Large intestine (tissue), 3 donors: Measurements from ENCODE around the gene ANTXR2. TPM values are rescaled to one million over a fixed set of nuclear protein-coding genes. Genes with fewer than 3 reads are reported as not detected.
A peak's percentile ranks its signal among the peaks of the same experiment; 100 is the strongest.

Experiments used
- DNase-seq, 2 donors: peaks; one replicate each; pipeline versions ENCODE4 v3.0.0 to v3.0.0-alpha.2; 2013
- H3K27ac ChIP-seq: one replicate; pipeline ENCODE4 v1.5.1; 2013; ENCODE audit warnings: low read length
- H3K27me3 ChIP-seq: 2 replicates; pipeline ENCODE4 v1.6.1; 2013; ENCODE audit warnings: low read length; ENCODE audit not compliant: control insufficient read depth, insufficient read depth
- H3K36me3 ChIP-seq: 2 replicates; pipeline ENCODE4 v1.6.1; 2013; ENCODE audit warnings: low read length; ENCODE audit not compliant: control insufficient read depth, insufficient read depth
- H3K4me1 ChIP-seq: one replicate; pipeline ENCODE4 v1.6.1; 2013; ENCODE audit warnings: low read length; ENCODE audit not compliant: control insufficient read depth, insufficient read depth
- H3K4me3 ChIP-seq: one replicate; pipeline ENCODE4 v1.5.1; 2013; ENCODE audit warnings: low read length
- H3K9me3 ChIP-seq: one replicate; pipeline ENCODE4 v1.6.1; 2013; ENCODE audit warnings: mild to moderate bottlenecking, low read depth, low read length, moderate library complexity; ENCODE audit not compliant: control insufficient read depth
- WGBS: methylation state at CpG from one replicate; pipeline ENCODE4 v1.1.5; 2013; ENCODE audit warnings: low lambda C conversion rate; ENCODE audit not compliant: insufficient coverage; 5-methylcytosine and 5-hydroxymethylcytosine counted together
- polyA plus RNA-seq: library from polyadenylated mRNA; unstranded; fragments of 120-200 nt; gene quantifications from one replicate; pipeline ENCODE4 v1.2.1, GENCODE V29; 2013

ANTXR2 gene
- polyA plus RNA-seq, 1 donor = 36.3 TPM

DNA sequence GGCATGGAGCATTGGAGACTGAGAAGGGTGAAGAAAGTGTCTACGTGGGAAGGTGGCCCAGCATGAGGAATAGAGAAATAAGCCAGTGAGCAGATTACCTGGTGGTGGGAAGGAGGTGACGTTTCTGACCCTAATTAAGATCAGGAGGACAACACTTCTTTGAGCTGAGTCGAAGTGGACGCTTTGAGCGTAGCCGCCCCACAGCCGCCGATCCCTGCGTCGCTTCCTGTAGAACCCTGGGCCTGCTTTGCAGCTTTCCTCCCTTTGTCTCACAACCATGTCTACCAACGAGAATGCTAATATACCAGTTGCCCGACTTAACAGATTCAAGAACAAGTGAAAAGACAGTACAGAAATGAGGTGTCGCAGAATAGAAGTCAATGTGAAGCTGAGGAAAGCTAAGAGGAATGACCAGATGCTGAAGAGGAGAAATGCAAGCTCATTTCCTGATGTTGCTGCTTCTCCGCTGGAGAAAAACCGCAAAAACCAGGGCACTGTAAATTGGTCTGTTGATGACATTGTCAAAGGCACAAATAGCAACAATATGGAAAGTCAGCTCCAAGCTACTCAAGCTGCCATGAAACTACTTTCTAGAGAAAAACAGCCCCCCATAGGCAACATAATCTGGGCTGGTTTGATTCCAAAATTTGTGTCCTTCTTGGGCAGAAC is 6.4 kb upstream of the ANTXR2 start:
- Histone ChIP-seq H3K4me3 (no peak overlapping the region), H3K27ac (no peak overlapping the region), H3K36me3 (no peaks in the 10 kb centered on the region), H3K4me1 (no peaks in the 10 kb centered on the region), H3K9me3 (no peaks in the 10 kb centered on the region), H3K27me3 (peaks cover 4% of the 10 kb centered on the region)
- no peak for DNase-seq
- 90% methylated on average over 4 of the region's 15 CpGs for WGBS

DNA sequence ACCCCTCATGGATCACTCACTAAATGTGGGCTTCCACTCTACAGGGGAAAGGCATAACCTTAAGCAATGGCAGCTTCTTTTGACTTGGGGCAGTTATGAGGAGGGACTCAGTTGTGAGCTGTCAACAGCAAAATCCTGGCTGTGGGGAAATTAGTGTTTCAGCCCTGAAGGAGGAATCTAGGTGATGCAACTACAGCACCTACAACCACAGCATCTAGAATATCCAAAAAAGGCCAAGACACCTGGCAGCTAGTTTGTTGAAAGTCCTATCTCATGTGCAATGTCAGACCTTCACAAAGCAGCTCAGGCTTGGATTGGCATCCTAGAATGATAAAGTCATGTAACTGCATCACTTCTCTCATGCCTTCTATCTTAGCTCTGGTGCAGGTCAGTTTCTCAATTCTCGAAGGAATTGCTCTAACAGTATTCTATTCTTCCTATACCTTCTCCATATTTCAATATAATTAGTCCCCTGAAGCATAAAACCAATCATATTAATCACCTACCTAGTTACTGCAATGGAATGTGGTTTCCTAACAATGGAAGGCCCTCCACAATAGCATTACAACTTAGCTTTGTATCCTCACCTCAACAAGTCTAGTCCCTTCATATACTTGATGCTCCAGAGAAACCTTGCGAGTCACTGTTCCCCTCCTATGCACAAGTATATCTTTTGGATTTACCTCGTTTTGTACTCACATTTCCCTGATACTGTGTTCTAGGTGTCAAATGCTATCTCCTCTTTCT is 5.5 kb upstream of the ANTXR2 start:
- peaks cover 4% of the 10 kb centered on the region for H3K27me3 ChIP-seq
- H3K27ac ChIP-seq = no peak overlapping the region
- no peak overlapping the region for H3K4me3 ChIP-seq
- DNase-seq = no peak
- H3K36me3 ChIP-seq = no peaks in the 10 kb centered on the region
- H3K9me3 ChIP-seq = no peaks in the 10 kb centered on the region
- WGBS = 83% methylated on average over 2 of the region's 3 CpGs
- no peaks in the 10 kb centered on the region for H3K4me1 ChIP-seq

DNA sequence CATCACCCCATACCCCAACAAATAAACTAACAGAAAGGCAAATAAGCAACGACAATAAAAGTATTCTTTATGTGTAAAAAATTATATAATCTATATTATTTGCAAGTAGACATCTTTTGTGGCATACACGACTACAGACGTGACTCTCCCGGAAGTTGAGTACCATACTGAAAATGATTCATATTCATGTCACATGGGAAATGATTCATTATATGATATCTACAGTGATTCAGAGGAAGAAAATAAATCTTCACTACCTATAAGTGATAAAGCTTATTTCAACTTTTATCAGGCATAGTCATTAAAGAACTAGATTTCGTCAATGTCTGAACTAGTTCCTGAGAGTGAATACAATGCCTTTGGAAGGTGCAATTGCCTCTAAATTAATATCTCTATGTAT is 4.6 kb upstream of the ANTXR2 start:
- no CpG with 5 or more reads among the region's 5 CpGs for WGBS
- DNase-seq = no peak
- Histone ChIP-seq H3K4me3 (no peak overlapping the region), H3K36me3 (no peaks in the 10 kb centered on the region), H3K27me3 (peaks cover 4% of the 10 kb centered on the region), H3K9me3 (no peaks in the 10 kb centered on the region), H3K4me1 (no peaks in the 10 kb centered on the region), H3K27ac (no peak overlapping the region)

DNA sequence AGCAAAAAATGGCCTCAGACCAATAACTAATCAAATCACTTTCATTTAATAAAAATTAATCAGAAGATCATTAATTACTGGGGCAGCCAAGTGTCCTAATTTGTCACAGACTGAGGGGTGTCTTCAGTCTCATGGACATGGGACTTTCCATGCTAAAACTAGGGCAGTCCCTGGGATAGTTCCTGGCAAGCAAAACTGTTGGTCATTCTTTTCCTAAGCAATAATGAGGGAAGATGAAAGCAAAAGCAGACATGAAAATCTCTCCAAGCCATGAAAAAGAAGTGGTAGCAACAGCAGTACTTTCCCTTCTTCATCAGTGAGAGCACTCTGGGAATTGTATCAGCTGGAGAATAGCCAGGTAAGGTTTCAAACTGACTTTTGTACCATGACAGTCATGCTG is 3.7 kb upstream of the ANTXR2 start:
- H3K27ac ChIP-seq = no peak overlapping the region
- H3K27me3 ChIP-seq = peaks cover 4% of the 10 kb centered on the region
- H3K9me3 ChIP-seq = no peaks in the 10 kb centered on the region
- no peaks in the 10 kb centered on the region for H3K36me3 ChIP-seq
- H3K4me3 ChIP-seq = no peak overlapping the region
- H3K4me1 ChIP-seq = no peaks in the 10 kb centered on the region
- no peak for DNase-seq

DNA sequence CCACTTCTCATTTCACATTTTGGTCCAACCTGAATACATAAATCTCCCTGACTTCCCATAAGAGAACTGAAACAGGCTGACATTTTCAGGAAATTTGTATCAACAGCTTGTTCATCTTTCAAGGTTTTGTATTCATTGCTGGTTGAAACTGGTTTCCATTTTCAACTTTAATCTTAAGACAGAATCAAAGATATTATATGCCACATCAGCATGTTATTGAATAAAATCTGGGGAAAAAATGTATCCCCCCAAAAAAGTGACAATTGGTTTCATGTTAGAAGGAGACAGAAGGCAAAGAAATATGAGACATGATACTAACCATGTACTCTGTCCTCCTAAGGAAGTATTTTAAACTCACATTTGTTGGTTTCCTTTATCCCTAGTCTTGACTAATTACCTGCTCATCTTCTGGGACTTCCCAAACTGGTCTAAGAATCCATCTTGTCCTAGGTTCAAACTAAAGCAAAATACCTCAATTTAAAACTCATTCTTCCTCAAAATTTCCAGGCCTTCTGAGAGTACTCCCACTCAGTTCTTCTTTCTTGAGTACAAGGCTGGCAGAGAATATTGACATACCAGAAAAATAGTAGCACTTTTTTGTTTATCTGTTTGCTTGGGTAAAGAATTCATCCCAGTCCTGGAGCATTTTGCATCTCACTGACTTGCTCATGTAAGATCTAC is 3.1 kb upstream of the ANTXR2 start:
- Histone ChIP-seq H3K27me3 (no peaks in the 10 kb centered on the region), H3K27ac (no peak overlapping the region), H3K36me3 (no peaks in the 10 kb centered on the region), H3K4me1 (peaks cover 3% of the 10 kb centered on the region), H3K9me3 (no peaks in the 10 kb centered on the region), H3K4me3 (no peak overlapping the region)
- DNase-seq = no peak

DNA sequence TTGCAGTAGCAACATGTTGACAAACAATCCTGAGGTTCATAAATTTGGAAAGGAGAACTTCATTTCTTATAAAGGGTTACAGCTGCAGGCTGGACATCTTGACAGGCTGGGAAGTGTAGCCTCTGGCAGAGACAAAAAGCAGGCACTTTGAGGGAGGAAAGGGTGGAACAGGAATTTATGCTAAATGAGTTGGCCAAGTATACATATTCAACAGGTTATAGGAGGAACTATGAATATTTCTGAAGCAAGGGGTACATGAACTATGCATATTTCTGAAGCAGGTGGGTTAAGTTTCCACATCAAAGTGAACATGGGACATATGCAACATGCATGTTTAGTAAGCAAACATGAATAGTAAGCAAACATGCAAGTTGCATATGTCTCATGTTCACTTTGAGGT is 1.6 kb upstream of the ANTXR2 start:
- no peaks in the 10 kb centered on the region for H3K9me3 ChIP-seq
- no peak overlapping the region for H3K4me3 ChIP-seq
- H3K27me3 ChIP-seq = no peaks in the 10 kb centered on the region
- no peaks in the 10 kb centered on the region for H3K36me3 ChIP-seq
- H3K4me1 ChIP-seq = peaks cover 9% of the 10 kb centered on the region
- H3K27ac ChIP-seq = no peak overlapping the region
- DNase-seq = no peak

DNA sequence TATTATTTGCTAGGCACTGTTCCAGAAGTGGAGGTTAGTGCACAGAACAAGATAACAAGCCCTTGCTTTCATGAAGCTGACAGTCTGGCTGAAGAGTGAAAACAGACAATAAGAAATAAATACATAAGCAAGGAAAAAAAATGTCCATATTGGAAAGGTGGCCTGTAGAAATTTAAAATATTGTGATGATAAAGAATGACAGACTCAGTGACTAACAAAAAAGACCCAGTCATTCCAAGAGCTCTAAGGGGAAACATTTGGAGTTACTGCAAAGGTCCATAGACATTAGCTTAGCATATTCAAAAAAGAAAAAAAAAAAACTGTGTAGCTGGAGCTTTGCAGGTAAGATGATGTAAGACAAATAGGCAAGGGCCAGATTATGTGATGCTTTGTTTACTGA is 1.0 kb upstream of the ANTXR2 start:
- H3K36me3 ChIP-seq = peaks cover 2% of the 10 kb centered on the region
- no peak for DNase-seq
- H3K9me3 ChIP-seq = no peaks in the 10 kb centered on the region
- no peaks in the 10 kb centered on the region for H3K27me3 ChIP-seq
- H3K27ac ChIP-seq = no peak overlapping the region
- no peak overlapping the region for H3K4me3 ChIP-seq
- H3K4me1 ChIP-seq = peaks cover 9% of the 10 kb centered on the region

DNA sequence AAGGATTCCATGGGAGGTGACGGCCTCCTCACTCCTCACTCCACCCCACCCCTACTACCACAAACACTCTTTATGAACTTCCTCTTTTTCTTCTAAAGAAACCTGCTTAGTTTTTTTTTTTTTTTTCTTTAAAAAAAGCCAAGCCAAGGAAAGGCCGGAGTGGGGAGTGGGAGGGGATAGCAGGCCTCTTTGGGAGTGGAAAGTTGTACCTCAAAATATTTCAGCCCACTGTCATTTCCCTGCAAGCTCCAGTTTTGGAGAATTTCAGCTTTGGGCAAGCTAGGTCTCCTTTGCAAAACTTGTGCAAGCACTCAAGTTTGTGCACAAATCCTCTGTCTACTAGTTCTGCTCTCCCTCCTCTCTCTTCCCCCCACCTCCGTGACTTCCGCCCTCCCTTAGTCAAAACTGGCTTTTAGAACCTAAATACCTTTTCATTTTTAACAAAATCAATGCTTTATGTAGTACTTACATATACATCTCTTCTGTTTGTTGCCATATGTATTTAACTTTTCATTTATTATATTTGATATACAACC is 512 bp upstream of the ANTXR2 start:
- DNase-seq = no peak
- Histone ChIP-seq H3K27me3 (no peaks in the 10 kb centered on the region), H3K36me3 (peaks cover 4% of the 10 kb centered on the region), H3K27ac (peak overlapping the region; percentile 89), H3K4me1 (peaks cover 9% of the 10 kb centered on the region), H3K9me3 (no peaks in the 10 kb centered on the region), H3K4me3 (peak overlapping the region; percentile 73)
- 29% methylated on average over 1 of the region's 4 CpGs for WGBS

DNA sequence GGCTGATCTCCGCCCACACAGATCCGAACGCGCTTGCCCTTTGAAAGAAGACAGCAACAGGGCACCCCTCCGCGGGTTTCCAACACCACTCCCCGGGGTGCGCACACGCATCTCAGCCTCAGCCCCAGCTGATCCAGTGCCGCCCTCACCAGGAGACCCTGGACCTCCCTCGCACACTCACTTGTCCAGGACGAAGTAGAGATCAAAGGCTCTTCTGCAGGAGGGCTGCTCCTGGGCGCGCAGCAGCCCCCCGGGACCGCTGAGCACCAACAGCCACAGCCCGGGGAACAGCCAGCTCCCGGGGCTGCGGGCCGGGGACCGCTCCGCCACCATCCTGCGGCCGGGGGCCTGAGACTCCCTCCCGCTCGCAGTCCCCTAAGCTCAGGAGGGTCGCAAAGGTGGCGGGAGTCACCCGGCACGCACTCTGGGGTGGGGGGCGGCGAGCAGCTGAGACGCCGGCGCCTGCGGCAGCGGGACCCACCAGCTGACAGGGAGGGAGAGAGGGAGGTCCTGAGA is 743 bp downstream of the ANTXR2 start:
- H3K27ac ChIP-seq = peak overlapping the region; percentile 89
- DNase-seq = peak in 1 of 2 donors; percentile 68
- H3K9me3 ChIP-seq = no peaks in the 10 kb centered on the region
- no CpG with 5 or more reads among the region's 37 CpGs for WGBS
- no peaks in the 10 kb centered on the region for H3K27me3 ChIP-seq
- H3K4me3 ChIP-seq = peak overlapping the region; percentile 73
- H3K36me3 ChIP-seq = peaks cover 5% of the 10 kb centered on the region
- peaks cover 9% of the 10 kb centered on the region for H3K4me1 ChIP-seq

DNA sequence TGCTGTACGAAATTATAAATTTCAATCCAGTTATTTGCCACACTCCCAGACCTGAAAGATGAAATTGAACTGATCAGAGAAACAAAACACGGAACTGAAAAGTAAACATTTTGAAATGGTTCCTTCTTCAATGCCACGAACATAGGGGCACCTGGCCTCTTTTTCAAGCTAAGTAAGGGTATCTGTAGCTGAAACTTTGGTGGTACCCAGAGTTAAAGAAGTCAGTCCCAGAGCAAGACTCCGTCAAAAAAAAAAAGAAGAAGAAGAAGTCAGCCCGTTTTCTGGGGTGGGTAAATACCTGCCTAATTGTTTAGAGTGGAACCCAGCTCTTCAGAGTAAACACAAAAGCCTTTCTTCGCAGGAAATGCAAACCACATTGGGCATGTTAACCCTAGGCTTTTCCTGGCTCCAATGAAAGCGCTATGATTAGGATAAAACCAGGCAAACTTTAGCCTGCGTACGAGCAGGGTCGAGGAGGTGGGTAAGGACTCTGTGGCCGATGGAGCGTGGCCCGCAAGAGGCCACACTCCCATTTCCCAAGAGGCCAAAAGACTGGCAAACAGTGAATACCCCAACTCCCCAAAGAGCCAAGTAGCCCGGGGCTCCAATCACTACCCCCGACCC is 1.3 kb downstream of the ANTXR2 start:
- 19% methylated on average over 4 of the region's 15 CpGs for WGBS
- H3K9me3 ChIP-seq = no peaks in the 10 kb centered on the region
- peak overlapping the region; percentile 73 for H3K4me3 ChIP-seq

More for the DNA sequence above, 1.3 kb downstream of the ANTXR2 start:
- DNase-seq = peak in 1 of 2 donors; percentile 13
- Histone ChIP-seq H3K36me3 (peaks cover 8% of the 10 kb centered on the region), H3K27me3 (no peaks in the 10 kb centered on the region), H3K27ac (peak overlapping the region; percentile 89), H3K4me1 (peaks cover 9% of the 10 kb centered on the region)
